K562 (cell line): ENCODE results near the gene STXBP4. TPM values are rescaled to one million over a fixed set of nuclear protein-coding genes. Genes with fewer than 3 reads are reported as not detected.

Source experiments
- ADNP ChIP-seq: fragments of 200-800 bp; sonication (Bioruptor generic); IDR thresholded peaks from 2 replicates; pipeline ENCODE4 v1.6.1; 2016; ENCODE audit warnings: missing genetic modification characterization, missing compliant biosample characterization
- EWSR1 ChIP-seq: fragments of 450-650 bp; IDR thresholded peaks from 2 replicates; pipeline ENCODE4 v1.6.1; 2018; ENCODE audit warnings: borderline replicate concordance, mild to moderate bottlenecking, low read depth, moderate library complexity; ENCODE audit not compliant: partially characterized antibody
- FOXJ3 ChIP-seq: sonication (generic); formaldehyde crosslinking; IDR thresholded peaks from 2 replicates; pipeline ENCODE4 v1.4.0; 2020; ENCODE audit warnings: mild to moderate bottlenecking, missing genetic modification reagents
- FOXK1 ChIP-seq: sonication (generic); formaldehyde crosslinking; IDR thresholded peaks from 2 replicates; pipeline ENCODE4 v1.8.0; 2022; ENCODE audit warnings: missing genetic modification reagents, mild to moderate bottlenecking, borderline replicate concordance
- GATAD2B ChIP-seq: fragments of 450-650 bp; IDR thresholded peaks from 2 replicates; pipeline ENCODE4 v1.6.1; 2017; ENCODE audit warnings: mild to moderate bottlenecking, borderline replicate concordance
- HMG20A ChIP-seq: fragments of 450-650 bp; formaldehyde crosslinking; conservative IDR thresholded peaks from 2 replicates; pipeline ENCODE4 v1.4.0; 2020; ENCODE audit warnings: mild to moderate bottlenecking, mixed read lengths
- KAT2B ChIP-seq: IDR thresholded peaks from one replicate; pipeline ENCODE4 v1.6.1; 2012; ENCODE audit warnings: low read depth, mild to moderate bottlenecking, control low read depth, inconsistent platforms, low read length, moderate library complexity
- KAT8 ChIP-seq: fragments of 450-650 bp; IDR thresholded peaks from 2 replicates; pipeline ENCODE4 v1.6.1; 2016; ENCODE audit warnings: low read depth, mild to moderate bottlenecking
- KDM1A ChIP-seq, 2 experiments: fragments of 450-650 bp; IDR thresholded peaks; 2 replicates each; pipeline ENCODE4 v1.6.1; 2016; ENCODE audit warnings: mild to moderate bottlenecking in 2 of 2
- MCM7 ChIP-seq, 2 experiments: fragments of 450-650 bp; IDR thresholded peaks; 2 replicates each; pipeline ENCODE4 v1.6.1; 2016 to 2018
- NCOR1 ChIP-seq: fragments of 450-650 bp; IDR thresholded peaks from 2 replicates; pipeline ENCODE4 v1.6.1; 2016; ENCODE audit warnings: mild to moderate bottlenecking, moderate library complexity
- RBFOX2 ChIP-seq: fragments of 200-400 bp; formaldehyde crosslinking; IDR thresholded peaks from 2 replicates; pipeline ENCODE4 v1.6.1; 2017; ENCODE audit warnings: low read depth, mild to moderate bottlenecking, low read length, moderate library complexity
- RUNX1 ChIP-seq: sonication (generic); IDR thresholded peaks from 2 replicates; pipeline ENCODE4 v1.6.1; 2016; ENCODE audit warnings: antibody characterized with exemption, low read depth
- TBL1XR1 ChIP-seq, 2 experiments: IDR thresholded peaks; 2 replicates each; pipeline ENCODE4 v1.6.1; 2012; ENCODE audit warnings: improper control_type of control experiment in 2 of 2, low read length in 2 of 2, mild to moderate bottlenecking in 1 of 2
- TRIM24 ChIP-seq, 2 experiments: fragments of 450-650 bp; IDR thresholded peaks; 2 replicates each; pipeline ENCODE4 v1.6.1; 2016
- TRIM28 ChIP-seq: fragments of 450-650 bp; IDR thresholded peaks from 2 replicates; pipeline ENCODE4 v1.6.1; 2017
- TSC22D4 ChIP-seq: fragments of 450-650 bp; IDR thresholded peaks from 2 replicates; pipeline ENCODE4 v1.6.1; 2016; ENCODE audit warnings: missing genetic modification characterization, missing biosample characterization, control low read depth
- VEZF1 ChIP-seq: fragments of 200-800 bp; sonication (Bioruptor generic); IDR thresholded peaks from 2 replicates; pipeline ENCODE4 v1.6.1; 2017; ENCODE audit warnings: missing genetic modification characterization, missing compliant biosample characterization
- ZC3H4 ChIP-seq: sonication (generic); formaldehyde crosslinking; IDR thresholded peaks from 2 replicates; pipeline ENCODE4 v1.9.0; 2021; ENCODE audit warnings: missing genetic modification reagents, borderline replicate concordance
- ZNF398 ChIP-seq: fragments of 250-450 bp; sonication (Bioruptor Pico); IDR thresholded peaks from 2 replicates; pipeline ENCODE4 v1.8.0; 2021; ENCODE audit warnings: moderate library complexity, mild to moderate bottlenecking, inconsistent platforms
- polyA plus RNA-seq, 8 experiments: library from polyadenylated mRNA; depleted of rRNA in 4 of 8; stranded (reverse) in 5 of 8; unstranded in 3 of 8; fragments of >200 nt; fragmentation: Nextera tagmentation in 2 of 8; fragmentation: Illumina TruSeq in 1 of 8; extraction: Ambion mirVana in 2 of 8; extraction: Trizol in 1 of 8; gene quantifications; 2 replicates each; pipeline versions ENCODE4 v1.2.1 to v1.2.3, GENCODE V29; 2011 to 2014; ENCODE audit warnings: inconsistent platforms in 1 of 8, missing spikeins in 1 of 8
- total RNA-seq, 7 experiments: library from RNA; depleted of rRNA in 6 of 7; stranded (reverse); fragments of >200 nt in 6 of 7; fragmentation: Illumina TruSeq in 2 of 7; extraction: Trizol in 2 of 7; gene quantifications; 2 replicates each; pipeline versions ENCODE4 v1.2.1 to v1.2.3, GENCODE V29; 2011 to 2021; ENCODE audit warnings: low replicate concordance in 1 of 7
- TF ChIP-seq, protein P1 (sequence below): fragments of 250-450 bp; sonication (Bioruptor Pico); IDR thresholded peaks from 2 replicates; pipeline ENCODE4 v1.4.0; 2020; ENCODE audit warnings: mild to moderate bottlenecking
- TF ChIP-seq, protein P2 (sequence below): fragments of 250-450 bp; sonication (Bioruptor Pico); IDR thresholded peaks from 2 replicates; pipeline ENCODE4 v1.9.0; 2021; ENCODE audit warnings: mild to moderate bottlenecking
- TF ChIP-seq, protein P3 (sequence below): fragments of 450-650 bp; IDR thresholded peaks from 2 replicates; pipeline ENCODE4 v1.6.1; 2016; ENCODE audit warnings: antibody characterized with exemption

STXBP4 gene
- total and polyA plus RNA-seq, 9 of the 15 experiments (the other 6 are each of a cell fraction or from before 2014, with no cell fraction given), result 11.6 to 23.2 (median 18.5) TPM

DNA sequence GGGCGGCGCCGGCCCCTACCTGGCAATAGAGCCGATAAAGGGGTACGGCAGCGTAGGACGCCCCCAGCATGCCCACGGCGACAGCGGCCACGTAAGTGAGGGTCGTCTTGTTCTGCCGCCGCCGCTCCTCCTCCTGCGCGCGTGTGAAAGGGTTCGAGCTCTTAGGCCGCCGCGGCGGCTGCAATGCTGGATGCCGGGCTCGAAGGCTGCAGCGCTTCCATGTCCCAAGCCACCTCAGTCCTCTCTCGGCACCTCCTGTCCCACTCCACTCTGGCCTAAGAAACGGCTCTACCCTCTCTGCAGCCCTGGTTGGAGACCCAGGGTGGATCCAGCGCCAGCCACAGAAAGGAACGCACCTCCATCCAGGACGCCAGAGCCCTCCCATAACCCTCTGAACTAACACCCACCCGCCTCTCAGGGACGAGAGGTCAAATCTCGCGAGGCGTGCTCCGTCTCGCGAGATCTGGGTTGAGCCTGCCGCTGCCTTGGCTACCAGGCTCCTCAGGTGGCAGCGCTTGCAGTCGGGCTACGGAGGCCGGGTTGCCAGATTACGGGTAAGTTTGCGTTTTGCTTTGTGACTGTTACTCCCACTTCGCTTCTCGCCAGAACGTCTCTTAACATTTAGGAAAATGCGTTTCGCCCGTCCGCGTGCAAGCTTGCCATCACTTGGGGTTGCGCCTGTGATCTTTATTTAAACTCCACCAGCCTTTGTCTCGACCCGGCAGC is at the start of gene STXBP4, which contains the start of gene COX11 (continued):
- TF ChIP-seq KAT2B (no peak), FOXJ3 (CRISPR knock-in tag) (no peak), EWSR1 (no peak), KAT8 (no peak), TBL1XR1 (IDR thresholded peaks at IDR 0.05; ENCODE audit: low read length in 2 of 2) (no peak; a peak in 1 of 4 replicates), ZNF398 (CRISPR knock-in tag) (no peak), GATAD2B (no peak), TRIM24 (IDR thresholded peaks at IDR 0.05) (no peak), FOXK1 (no peak), ADNP (tag) (no peak), VEZF1 (CRISPR knock-in tag) (peak; percentile 59), RUNX1 (no peak), MCM7 (IDR thresholded peaks at IDR 0.05) (no peak), RBFOX2 (peak; percentile 91), KDM1A (IDR thresholded peaks at IDR 0.05) (no peak), TSC22D4 (tag) (no peak), NCOR1 (no peak), HMG20A (no peak), ZC3H4 (CRISPR knock-in tag) (no peak), TRIM28 (no peak)
- TF ChIP-seq, protein P1, sequence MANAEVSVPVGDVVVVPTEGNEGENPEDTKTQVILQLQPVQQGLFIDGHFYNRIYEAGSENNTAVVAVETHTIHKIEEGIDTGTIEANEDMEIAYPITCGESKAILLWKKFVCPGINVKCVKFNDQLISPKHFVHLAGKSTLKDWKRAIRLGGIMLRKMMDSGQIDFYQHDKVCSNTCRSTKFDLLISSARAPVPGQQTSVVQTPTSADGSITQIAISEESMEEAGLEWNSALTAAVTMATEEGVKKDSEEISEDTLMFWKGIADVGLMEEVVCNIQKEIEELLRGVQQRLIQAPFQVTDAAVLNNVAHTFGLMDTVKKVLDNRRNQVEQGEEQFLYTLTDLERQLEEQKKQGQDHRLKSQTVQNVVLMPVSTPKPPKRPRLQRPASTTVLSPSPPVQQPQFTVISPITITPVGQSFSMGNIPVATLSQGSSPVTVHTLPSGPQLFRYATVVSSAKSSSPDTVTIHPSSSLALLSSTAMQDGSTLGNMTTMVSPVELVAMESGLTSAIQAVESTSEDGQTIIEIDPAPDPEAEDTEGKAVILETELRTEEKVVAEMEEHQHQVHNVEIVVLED (CRISPR knock-in tag), result no peak
- TF ChIP-seq, protein P2, sequence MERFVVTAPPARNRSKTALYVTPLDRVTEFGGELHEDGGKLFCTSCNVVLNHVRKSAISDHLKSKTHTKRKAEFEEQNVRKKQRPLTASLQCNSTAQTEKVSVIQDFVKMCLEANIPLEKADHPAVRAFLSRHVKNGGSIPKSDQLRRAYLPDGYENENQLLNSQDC (CRISPR knock-in tag), result no peak
- TF ChIP-seq, protein P3, sequence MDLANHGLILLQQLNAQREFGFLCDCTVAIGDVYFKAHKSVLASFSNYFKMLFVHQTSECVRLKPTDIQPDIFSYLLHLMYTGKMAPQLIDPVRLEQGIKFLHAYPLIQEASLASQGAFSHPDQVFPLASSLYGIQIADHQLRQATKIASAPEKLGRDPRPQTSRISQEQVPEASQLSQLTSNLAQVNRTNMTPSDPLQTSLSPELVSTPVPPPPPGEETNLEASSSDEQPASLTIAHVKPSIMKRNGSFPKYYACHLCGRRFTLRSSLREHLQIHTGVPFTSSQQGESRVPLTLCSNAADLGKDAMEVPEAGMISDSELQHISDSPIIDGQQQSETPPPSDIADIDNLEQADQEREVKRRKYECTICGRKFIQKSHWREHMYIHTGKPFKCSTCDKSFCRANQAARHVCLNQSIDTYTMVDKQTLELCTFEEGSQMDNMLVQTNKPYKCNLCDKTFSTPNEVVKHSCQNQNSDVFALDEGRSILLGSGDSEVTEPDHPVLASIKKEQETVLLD, result 0 out of 2 replicates have a peak, but pooled peaks have one; percentile 40
